K562 (cell line): ENCODE results near the gene VAMP8. TPM values are rescaled to one million over a fixed set of nuclear protein-coding genes. Genes with fewer than 3 reads are reported as not detected.

Source experiments
- ASH1L ChIP-seq: fragments of 450-650 bp; IDR thresholded peaks from 2 replicates; pipeline ENCODE4 v1.6.1; 2018; ENCODE audit warnings: borderline replicate concordance, mild to moderate bottlenecking, low read depth; ENCODE audit not compliant: partially characterized antibody
- ATF7 ChIP-seq: fragments of 450-650 bp; IDR thresholded peaks from 2 replicates; pipeline ENCODE4 v1.7.1; 2014; ENCODE audit warnings: mild to moderate bottlenecking, moderate library complexity
- BDP1 ChIP-seq: IDR thresholded peaks from 3 replicates; pipeline ENCODE4 v1.6.1; 2011; ENCODE audit not compliant: insufficient read length, insufficient read depth
- CHD2 ChIP-seq: IDR thresholded peaks from 2 replicates; pipeline ENCODE4 v1.6.1; 2011; ENCODE audit warnings: low read depth, low read length
- CREB1 ChIP-seq, 2 experiments: sonication (generic) in 1 of 2; formaldehyde crosslinking in 1 of 2; IDR thresholded peaks; 2 replicates each; pipeline versions ENCODE4 v1.6.1 to v1.8.0; 2012 to 2022; ENCODE audit warnings: inconsistent platforms in 1 of 2, mild to moderate bottlenecking in 1 of 2, missing genetic modification reagents in 1 of 2, moderate library complexity in 1 of 2
- CTBP1 ChIP-seq: fragments of 450-650 bp; IDR thresholded peaks from 2 replicates; pipeline ENCODE4 v1.6.1; 2016; ENCODE audit warnings: borderline replicate concordance
- DNMT1 ChIP-seq: fragments of 450-650 bp; IDR thresholded peaks from 2 replicates; pipeline ENCODE4 v1.6.1; 2016; ENCODE audit warnings: antibody characterized with exemption, mild to moderate bottlenecking
- HDGF ChIP-seq: fragments of 450-650 bp; IDR thresholded peaks from 2 replicates; pipeline ENCODE4 v1.6.1; 2016
- HMG20B ChIP-seq: fragments of 250-450 bp; sonication (Bioruptor Pico); IDR thresholded peaks from 2 replicates; pipeline ENCODE4 v1.5.0; 2021; ENCODE audit warnings: mild to moderate bottlenecking
- HNRNPL ChIP-seq: fragments of 200-400 bp; formaldehyde crosslinking; IDR thresholded peaks from 2 replicates; pipeline ENCODE4 v1.6.1; 2017; ENCODE audit warnings: low read depth, mild to moderate bottlenecking, low read length
- LEF1 ChIP-seq: fragments of 450-650 bp; IDR thresholded peaks from 2 replicates; pipeline ENCODE4 v1.6.1; 2016; ENCODE audit warnings: mild to moderate bottlenecking
- MAFG ChIP-seq: fragments of 450-650 bp; conservative IDR thresholded peaks from 2 replicates; pipeline ENCODE4 v1.6.1; 2016; ENCODE audit warnings: missing genetic modification characterization, missing compliant biosample characterization
- MAZ ChIP-seq, 2 experiments: fragments of 450-650 bp in 1 of 2; sonication (generic) in 1 of 2; formaldehyde crosslinking; IDR thresholded peaks in 1 of 2; conservative IDR thresholded peaks in 1 of 2; 2 replicates each; pipeline versions ENCODE4 v1.4.0 to v1.5.0; 2020; ENCODE audit warnings: mild to moderate bottlenecking in 1 of 2, missing genetic modification reagents in 1 of 2
- MCM3 ChIP-seq: fragments of 450-650 bp; IDR thresholded peaks from 2 replicates; pipeline ENCODE4 v1.6.1; 2016
- NFIX ChIP-seq: fragments of 250-450 bp; sonication (Bioruptor Pico); IDR thresholded peaks from 2 replicates; pipeline ENCODE4 v1.4.0; 2020; ENCODE audit warnings: low read depth, mild to moderate bottlenecking, moderate library complexity
- NFXL1 ChIP-seq: fragments of 450-650 bp; formaldehyde crosslinking; IDR thresholded peaks from 2 replicates; pipeline ENCODE4 v1.4.0; 2021; ENCODE audit warnings: mild to moderate bottlenecking
- PURB ChIP-seq: sonication (generic); formaldehyde crosslinking; IDR thresholded peaks from 2 replicates; pipeline ENCODE4 v1.9.0; 2021; ENCODE audit warnings: low read depth, mild to moderate bottlenecking, missing genetic modification reagents
- TBP ChIP-seq: optimal IDR thresholded peaks from 2 replicates; pipeline ENCODE3; 2011; ENCODE audit warnings: low read depth, low read length, improper control_type of control experiment
- ZNF12 ChIP-seq: sonication (generic); formaldehyde crosslinking; IDR thresholded peaks from 2 replicates; pipeline ENCODE4 v1.4.0; 2020; ENCODE audit warnings: mild to moderate bottlenecking, missing genetic modification reagents
- ZNF197 ChIP-seq: fragments of 200-800 bp; sonication (Bioruptor generic); IDR thresholded peaks from 2 replicates; pipeline ENCODE4 v1.6.1; 2016; ENCODE audit warnings: low read depth, missing genetic modification characterization, missing compliant biosample characterization
- ZNF24 ChIP-seq: fragments of 450-650 bp; IDR thresholded peaks from 2 replicates; pipeline ENCODE4 v1.6.1; 2016
- ZNF57 ChIP-seq: fragments of 450-650 bp; formaldehyde crosslinking; IDR thresholded peaks from 2 replicates; pipeline ENCODE4 v1.4.0; 2020; ENCODE audit warnings: mild to moderate bottlenecking, moderate library complexity
- polyA plus RNA-seq, 8 experiments: library from polyadenylated mRNA; depleted of rRNA in 4 of 8; stranded (reverse) in 5 of 8; unstranded in 3 of 8; fragments of >200 nt; fragmentation: Nextera tagmentation in 2 of 8; fragmentation: Illumina TruSeq in 1 of 8; extraction: Ambion mirVana in 2 of 8; extraction: Trizol in 1 of 8; gene quantifications; 2 replicates each; pipeline versions ENCODE4 v1.2.1 to v1.2.3, GENCODE V29; 2011 to 2014; ENCODE audit warnings: inconsistent platforms in 1 of 8, missing spikeins in 1 of 8
- total RNA-seq, 7 experiments: library from RNA; depleted of rRNA in 6 of 7; stranded (reverse); fragments of >200 nt in 6 of 7; fragmentation: Illumina TruSeq in 2 of 7; extraction: Trizol in 2 of 7; gene quantifications; 2 replicates each; pipeline versions ENCODE4 v1.2.1 to v1.2.3, GENCODE V29; 2011 to 2021; ENCODE audit warnings: low replicate concordance in 1 of 7
- TF ChIP-seq, protein P1 (sequence below): fragments of 250-450 bp; sonication (Bioruptor Pico); IDR thresholded peaks from 2 replicates; pipeline ENCODE4 v1.5.0; 2021; ENCODE audit warnings: mild to moderate bottlenecking, borderline replicate concordance
- TF ChIP-seq, protein P2 (sequence below): fragments of 250-450 bp; sonication (Bioruptor Pico); IDR thresholded peaks from 2 replicates; pipeline ENCODE4 v1.5.0; 2020; ENCODE audit warnings: mild to moderate bottlenecking
- TF ChIP-seq, protein P3 (sequence below): fragments of 450-650 bp; IDR thresholded peaks from 2 replicates; pipeline ENCODE4 v1.6.1; 2016; ENCODE audit warnings: borderline replicate concordance

Gene VAMP8
- total and polyA plus RNA-seq, 9 of the 15 experiments (the other 6 are each of a cell fraction or from before 2014, with no cell fraction given): 107 to 571 (median 248) TPM

DNA sequence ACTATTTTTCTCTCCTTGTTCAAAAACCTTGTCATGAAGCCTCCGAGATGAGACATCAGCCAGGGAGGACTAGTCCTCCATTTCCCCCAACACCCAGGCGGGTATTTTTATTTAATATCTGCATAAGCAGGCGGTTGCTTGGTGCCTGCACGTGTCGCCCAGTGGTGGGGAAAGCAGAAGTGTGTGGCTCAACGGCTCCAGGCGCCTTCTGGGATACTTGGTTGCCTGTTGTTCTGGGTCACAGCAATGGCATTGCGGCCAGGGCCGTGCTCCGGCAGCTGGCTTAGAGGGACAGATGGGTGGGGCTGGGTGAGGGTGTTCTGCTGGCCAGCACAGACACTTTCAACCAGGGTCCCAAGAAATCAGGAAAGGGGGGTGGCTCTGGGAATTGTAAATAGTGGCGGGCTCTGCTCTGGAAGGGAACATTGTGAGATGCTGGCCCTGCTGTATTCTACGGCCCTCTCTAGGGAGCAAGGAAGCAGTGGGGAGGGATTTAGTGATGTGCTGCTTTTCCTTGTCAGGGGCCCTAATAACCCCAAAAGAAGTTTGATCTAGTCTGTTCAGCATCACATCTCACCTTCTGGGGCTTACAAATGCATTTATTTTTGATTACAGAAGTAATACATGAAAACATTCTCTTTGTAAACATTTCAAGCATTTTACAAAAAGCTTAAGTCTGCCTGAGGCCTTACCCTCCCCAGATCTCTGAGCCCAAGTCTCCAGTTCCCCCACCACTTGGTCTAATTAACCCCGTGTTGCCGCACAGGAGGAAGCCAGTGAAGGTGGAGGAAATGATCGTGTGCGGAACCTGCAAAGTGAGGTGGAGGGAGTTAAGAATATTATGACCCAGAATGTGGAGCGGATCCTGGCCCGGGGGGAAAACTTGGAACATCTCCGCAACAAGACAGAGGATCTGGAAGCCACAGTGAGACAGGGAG is 1.1 kb downstream of the VAMP8 start (continued):
- TF ChIP-seq, protein P1, sequence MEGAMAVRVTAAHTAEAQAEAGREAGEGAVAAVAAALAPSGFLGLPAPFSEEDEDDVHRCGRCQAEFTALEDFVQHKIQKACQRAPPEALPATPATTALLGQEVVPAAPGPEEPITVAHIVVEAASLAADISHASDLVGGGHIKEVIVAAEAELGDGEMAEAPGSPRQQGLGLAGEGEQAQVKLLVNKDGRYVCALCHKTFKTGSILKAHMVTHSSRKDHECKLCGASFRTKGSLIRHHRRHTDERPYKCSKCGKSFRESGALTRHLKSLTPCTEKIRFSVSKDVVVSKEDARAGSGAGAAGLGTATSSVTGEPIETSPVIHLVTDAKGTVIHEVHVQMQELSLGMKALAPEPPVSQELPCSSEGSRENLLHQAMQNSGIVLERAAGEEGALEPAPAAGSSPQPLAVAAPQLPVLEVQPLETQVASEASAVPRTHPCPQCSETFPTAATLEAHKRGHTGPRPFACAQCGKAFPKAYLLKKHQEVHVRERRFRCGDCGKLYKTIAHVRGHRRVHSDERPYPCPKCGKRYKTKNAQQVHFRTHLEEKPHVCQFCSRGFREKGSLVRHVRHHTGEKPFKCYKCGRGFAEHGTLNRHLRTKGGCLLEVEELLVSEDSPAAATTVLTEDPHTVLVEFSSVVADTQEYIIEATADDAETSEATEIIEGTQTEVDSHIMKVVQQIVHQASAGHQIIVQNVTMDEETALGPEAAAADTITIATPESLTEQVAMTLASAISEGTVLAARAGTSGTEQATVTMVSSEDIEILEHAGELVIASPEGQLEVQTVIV: no peak
- TF ChIP-seq ZNF12: no peak
- no peak for TF ChIP-seq ZNF57 (CRISPR knock-in tag)
- no peak for TF ChIP-seq BDP1
- no peak for TF ChIP-seq MAFG (tag)
- no peak for TF ChIP-seq MCM3
- no peak for TF ChIP-seq NFXL1 (CRISPR knock-in tag)
- no peak; a peak in 1 of 4 replicates for TF ChIP-seq MAZ (CRISPR knock-in tag; conservative IDR thresholded peaks at IDR 0.05 in 1 of 2, IDR thresholded peaks at IDR 0.05 in 1 of 2)
- TF ChIP-seq TBP: no peak
- TF ChIP-seq DNMT1: no peak
- TF ChIP-seq, protein P2, sequence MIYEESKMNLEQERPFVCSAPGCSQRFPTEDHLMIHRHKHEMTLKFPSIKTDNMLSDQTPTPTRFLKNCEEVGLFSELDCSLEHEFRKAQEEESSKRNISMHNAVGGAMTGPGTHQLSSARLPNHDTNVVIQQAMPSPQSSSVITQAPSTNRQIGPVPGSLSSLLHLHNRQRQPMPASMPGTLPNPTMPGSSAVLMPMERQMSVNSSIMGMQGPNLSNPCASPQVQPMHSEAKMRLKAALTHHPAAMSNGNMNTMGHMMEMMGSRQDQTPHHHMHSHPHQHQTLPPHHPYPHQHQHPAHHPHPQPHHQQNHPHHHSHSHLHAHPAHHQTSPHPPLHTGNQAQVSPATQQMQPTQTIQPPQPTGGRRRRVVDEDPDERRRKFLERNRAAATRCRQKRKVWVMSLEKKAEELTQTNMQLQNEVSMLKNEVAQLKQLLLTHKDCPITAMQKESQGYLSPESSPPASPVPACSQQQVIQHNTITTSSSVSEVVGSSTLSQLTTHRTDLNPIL (CRISPR knock-in tag): no peak
- no peak for TF ChIP-seq HMG20B (CRISPR knock-in tag)
- no peak for TF ChIP-seq HDGF
- TF ChIP-seq CHD2: no peak
- no peak for TF ChIP-seq ZNF197 (CRISPR knock-in tag)
- no peak for TF ChIP-seq CTBP1
- TF ChIP-seq, protein P3, sequence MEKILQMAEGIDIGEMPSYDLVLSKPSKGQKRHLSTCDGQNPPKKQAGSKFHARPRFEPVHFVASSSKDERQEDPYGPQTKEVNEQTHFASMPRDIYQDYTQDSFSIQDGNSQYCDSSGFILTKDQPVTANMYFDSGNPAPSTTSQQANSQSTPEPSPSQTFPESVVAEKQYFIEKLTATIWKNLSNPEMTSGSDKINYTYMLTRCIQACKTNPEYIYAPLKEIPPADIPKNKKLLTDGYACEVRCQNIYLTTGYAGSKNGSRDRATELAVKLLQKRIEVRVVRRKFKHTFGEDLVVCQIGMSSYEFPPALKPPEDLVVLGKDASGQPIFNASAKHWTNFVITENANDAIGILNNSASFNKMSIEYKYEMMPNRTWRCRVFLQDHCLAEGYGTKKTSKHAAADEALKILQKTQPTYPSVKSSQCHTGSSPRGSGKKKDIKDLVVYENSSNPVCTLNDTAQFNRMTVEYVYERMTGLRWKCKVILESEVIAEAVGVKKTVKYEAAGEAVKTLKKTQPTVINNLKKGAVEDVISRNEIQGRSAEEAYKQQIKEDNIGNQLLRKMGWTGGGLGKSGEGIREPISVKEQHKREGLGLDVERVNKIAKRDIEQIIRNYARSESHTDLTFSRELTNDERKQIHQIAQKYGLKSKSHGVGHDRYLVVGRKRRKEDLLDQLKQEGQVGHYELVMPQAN: no peak; the same call in 1 of the 2 replicates
- no peak for TF ChIP-seq ATF7
- TF ChIP-seq CREB1 (IDR thresholded peaks at IDR 0.05): no peak
- no peak for TF ChIP-seq CREB1 (CRISPR knock-in tag; IDR thresholded peaks at IDR 0.05)
- no peak for TF ChIP-seq NFIX (CRISPR knock-in tag)
- TF ChIP-seq HNRNPL: no peak
- 0 out of 2 replicates have a peak, but pooled peaks have one; percentile 13 for TF ChIP-seq LEF1
- TF ChIP-seq PURB (CRISPR knock-in tag): no peak
- no peak for TF ChIP-seq ZNF24
- no peak for TF ChIP-seq ASH1L
